Measurements from ENCODE around the gene ALOX5AP. TPM values are rescaled to one million over a fixed set of nuclear protein-coding genes. Genes with fewer than 3 reads are reported as not detected.
A peak's percentile ranks its signal among the peaks of the same experiment; 100 is the strongest.

Gene ALOX5AP
- polyA plus RNA-seq, 2 of the 4 experiments (the other 2 are of a cell fraction) = 2.3 to 2.8 TPM

- TF ChIP-seq HMGXB4 (CRISPR knock-in tag; IDR thresholded peaks at IDR 0.05; ENCODE audit: borderline replicate concordance) = no peak
- no peak for TF ChIP-seq ELK1 (IDR thresholded peaks at IDR 0.05; ENCODE audit: low read depth, low read length)
- TF ChIP-seq NR3C1 (IDR thresholded peaks at IDR 0.05) = no peak
- no peak for TF ChIP-seq CBX2 (IDR thresholded peaks at IDR 0.05; ENCODE audit: borderline replicate concordance, low read depth)
- no peak for TF ChIP-seq MYC (IDR thresholded peaks at IDR 0.05; ENCODE audit: borderline replicate concordance, low read length)
Measured at GRCh38 chr13:30799356-30799824, 64.0 kb downstream of the ALOX5AP start (continued).

- TF ChIP-seq JUN (IDR thresholded peaks at IDR 0.05) (no peak), CEBPB (IDR thresholded peaks at IDR 0.05) (no peak), ZC3H11A (IDR thresholded peaks at IDR 0.05) (no peak), ZSCAN20 (CRISPR knock-in tag; IDR thresholded peaks at IDR 0.05) (no peak), HMGXB4 (CRISPR knock-in tag; IDR thresholded peaks at IDR 0.05; ENCODE audit: borderline replicate concordance) (no peak), CHD4 (IDR thresholded peaks at IDR 0.05; ENCODE audit: borderline replicate concordance) (no peak), FOSB (CRISPR knock-in tag; IDR thresholded peaks at IDR 0.05) (no peak), USF2 (IDR thresholded peaks at IDR 0.05) (no peak), EP300 (IDR thresholded peaks at IDR 0.05) (no peak), POLR2A (IDR thresholded peaks at IDR 0.05; ENCODE audit: low read length) (no peak), SMC3 (IDR thresholded peaks at IDR 0.05) (no peak), TP53 (CRISPR knock-in tag; IDR thresholded peaks at IDR 0.05) (no peak)
- Histone ChIP-seq H3K4me3 (no peak overlapping the region), H3K4me2 (no peak overlapping the region), H3K9me3 (no peaks in the 10 kb centered on the region), H3K27ac (no peak overlapping the region; a peak in 1 of 6 replicates), H3K4me1 (peaks cover 16% of the 10 kb centered on the region; the same call in 2 of the 3 replicates)
- DNase-seq (ENCODE audit: low read depth in 1 of 2, low spot score in 1 of 2) (no peak), FAIRE-seq (no peak), ATAC-seq (no peak)
- POLR2A ChIA-PET = no interaction called here
- CTCF ChIA-PET = interaction anchor here (1.2 kb wide), 1 partner anchor 135 kb away, joined by 3 read pairs; no protein-coding TSS in a partner anchor
- 87% methylated on average over 2 of the region's 2 CpGs for WGBS (ENCODE audit: missing lambda C conversion rate)
Measured at GRCh38 chr13:30800107-30800506, 64.8 kb downstream of the ALOX5AP start.

- ChIA-PET CTCF (interaction anchor here (0.6 to 5.0 kb wide), 23 partner anchors 10 to 381 kb away, joined by 3 to 40 read pairs (median 4); no protein-coding TSS in a partner anchor), POLR2A (no interaction called here)
- WGBS (ENCODE audit: missing lambda C conversion rate) = 73% methylated on average over 5 of the region's 5 CpGs
- Histone ChIP-seq H3K4me3 (no peak overlapping the region), H3K4me2 (peak overlapping the region; percentile 69; the same call in 1 of the 3 replicates), H3K4me1 (peaks cover 8% of the 10 kb centered on the region; the same call in 1 of the 3 replicates), H3K27ac (peak overlapping the region; percentile 47 to 81; a peak in 4 of 6 replicates), H3K9me3 (no peaks in the 10 kb centered on the region)
- TF ChIP-seq EHF (CRISPR knock-in tag; IDR thresholded peaks at IDR 0.05) (no peak), USF2 (IDR thresholded peaks at IDR 0.05) (no peak), TFCP2L1 (CRISPR knock-in tag; IDR thresholded peaks at IDR 0.05) (no peak), MAFK (IDR thresholded peaks at IDR 0.05; ENCODE audit: partially characterized antibody) (no peak), TP53 (CRISPR knock-in tag; IDR thresholded peaks at IDR 0.05) (no peak), HOXA7 (CRISPR knock-in tag; IDR thresholded peaks at IDR 0.05) (no peak)
- ATAC-seq = peak in 1 of 2 experiments; percentile 19; a peak in 3 of 6 replicates
- no peak for FAIRE-seq
- DNase-seq (ENCODE audit: low read depth in 1 of 2, low spot score in 1 of 2) = no peak
Measured at GRCh38 chr13:30802501-30802900, 67.2 kb downstream of the ALOX5AP start.

All from A549 (cell line).